ENCODE data around the gene LSM11. TPM values are rescaled to one million over a fixed set of nuclear protein-coding genes. Genes with fewer than 3 reads are reported as not detected.

Gene LSM11
- total RNA-seq, 2 donors from 2014 or later = 4.5 to 7.9 TPM

Other genes with a start within 250 kb of the LSM11 start
- 100 to 1,000 TPM; 358 to 384 TPM for gene ADAM19, start 167.9 kb upstream of the LSM11 start, total RNA-seq
- gene SOX30, start 91.3 kb upstream of the LSM11 start, total RNA-seq = not detected
- not detected for gene C5orf52, start 72.2 kb upstream of the LSM11 start, total RNA-seq
- 10 to 100 TPM; 15.7 to 18.9 TPM for gene THG1L, start 12.3 kb upstream of the LSM11 start, total RNA-seq
- 10 to 100 TPM; 76.6 to 80.9 TPM for gene CLINT1, start 115.4 kb downstream of the LSM11 start, total RNA-seq

Measured in natural killer cell treated with Interleukin-12 subunit alpha and Interleukin-12 subunit beta and Interleukin-15 and Interleukin-18, amount 100 ng/mL, for 72 hours (primary cell).